Body of pancreas (tissue), 4 donors: Measurements from ENCODE around the gene PRDM15.

Experiments used
- POLR2A ChIP-seq, 3 donors: fragments of 450-650 bp; IDR thresholded peaks; one replicate each; pipeline ENCODE4 v1.6.1; 2016; ENCODE audit warnings: antibody characterized with exemption in 3 of 3, mild to moderate bottlenecking in 2 of 3
- TF ChIP-seq, protein P1 (sequence below), 7 experiments: fragments of 450-650 bp in 4 of 7; fragments of 200-600 bp in 3 of 7; sonication (generic) in 3 of 7; IDR thresholded peaks; one replicate each; pipeline ENCODE4 v1.5.1; 2016 to 2019; ENCODE audit warnings: antibody characterized with exemption in 7 of 7

DNA sequence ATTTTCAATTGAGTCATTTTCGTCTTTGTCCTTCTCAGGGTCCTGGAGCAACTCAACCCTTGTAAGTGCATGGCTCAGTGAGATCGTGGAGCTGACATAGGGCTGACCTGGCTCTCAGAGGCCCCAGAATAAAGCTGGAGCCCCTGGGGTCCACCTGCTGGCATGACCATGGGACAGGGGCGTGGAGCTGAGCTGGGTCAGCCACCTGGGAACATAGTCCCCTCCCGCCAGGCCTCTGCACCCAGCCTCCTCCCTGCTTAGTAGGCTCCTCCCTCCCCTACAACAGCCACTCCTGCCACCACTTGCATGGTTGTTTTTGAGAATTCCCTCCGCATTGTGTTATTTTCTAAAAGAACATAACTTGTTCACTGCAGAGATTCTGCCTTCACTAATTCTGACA is 109.2 kb downstream of the PRDM15 start:
- TF ChIP-seq, protein P1, sequence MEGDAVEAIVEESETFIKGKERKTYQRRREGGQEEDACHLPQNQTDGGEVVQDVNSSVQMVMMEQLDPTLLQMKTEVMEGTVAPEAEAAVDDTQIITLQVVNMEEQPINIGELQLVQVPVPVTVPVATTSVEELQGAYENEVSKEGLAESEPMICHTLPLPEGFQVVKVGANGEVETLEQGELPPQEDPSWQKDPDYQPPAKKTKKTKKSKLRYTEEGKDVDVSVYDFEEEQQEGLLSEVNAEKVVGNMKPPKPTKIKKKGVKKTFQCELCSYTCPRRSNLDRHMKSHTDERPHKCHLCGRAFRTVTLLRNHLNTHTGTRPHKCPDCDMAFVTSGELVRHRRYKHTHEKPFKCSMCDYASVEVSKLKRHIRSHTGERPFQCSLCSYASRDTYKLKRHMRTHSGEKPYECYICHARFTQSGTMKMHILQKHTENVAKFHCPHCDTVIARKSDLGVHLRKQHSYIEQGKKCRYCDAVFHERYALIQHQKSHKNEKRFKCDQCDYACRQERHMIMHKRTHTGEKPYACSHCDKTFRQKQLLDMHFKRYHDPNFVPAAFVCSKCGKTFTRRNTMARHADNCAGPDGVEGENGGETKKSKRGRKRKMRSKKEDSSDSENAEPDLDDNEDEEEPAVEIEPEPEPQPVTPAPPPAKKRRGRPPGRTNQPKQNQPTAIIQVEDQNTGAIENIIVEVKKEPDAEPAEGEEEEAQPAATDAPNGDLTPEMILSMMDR (IDR thresholded peaks at IDR 0.05), result no peak
- no peak for TF ChIP-seq POLR2A (IDR thresholded peaks at IDR 0.05)
